ENCODE results near the gene FCGR3A.

The FCGR3A gene

GRCh38 chr1:161499099-161500039 is 50.2 kb downstream of the FCGR3A start:
- DNase-seq, result no peak

GRCh38 chr1:161498646-161499045 is 51.0 kb downstream of the FCGR3A start:
- no peak for DNase-seq

GRCh38 chr1:161497961-161498360 is 51.7 kb downstream of the FCGR3A start:
- no peak for DNase-seq

- no peak for DNase-seq
These were observed 54.1 kb downstream of the FCGR3A start for GRCh38 chr1:161495490-161495889.

GRCh38 chr1:161494091-161494735 is 55.4 kb downstream of the FCGR3A start:
- no peak for DNase-seq

DNA sequence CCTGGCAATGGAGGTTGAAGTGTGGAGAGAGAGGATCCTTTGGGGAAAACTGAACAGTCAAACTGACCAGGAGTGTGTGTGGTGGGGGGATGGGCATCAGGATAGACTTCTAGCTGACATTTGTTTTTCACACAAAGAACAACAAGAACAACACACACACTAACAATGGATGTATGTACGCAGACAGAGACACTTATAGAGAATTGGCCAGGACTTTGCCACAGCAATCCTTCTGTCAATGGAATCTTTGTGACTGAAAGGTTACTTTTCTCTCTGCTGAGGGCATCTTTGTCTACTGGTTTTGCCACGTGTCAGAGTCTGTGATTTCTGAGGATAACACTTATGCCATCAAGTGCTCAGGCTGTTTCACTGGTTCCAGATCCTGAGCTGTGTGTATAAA is 56.8 kb downstream of the FCGR3A start:
- no peak for DNase-seq
